WERI-Rb-1 (cell line): ENCODE measurements around the gene RCAN2.

Experiments used
- DNase-seq: peaks from one replicate; pipeline ENCODE4 v3.0.0-alpha.2; 2020
- H3K27ac ChIP-seq: fragments of 250-450 bp; sonication (Bioruptor Pico); 2 replicates; pipeline ENCODE4 v1.5.1; 2020; ENCODE audit warnings: mild to moderate bottlenecking, moderate library complexity
- H3K27me3 ChIP-seq: fragments of 250-450 bp; sonication (Bioruptor Pico); 2 replicates; pipeline ENCODE4 v1.5.1; 2021; ENCODE audit warnings: mild to moderate bottlenecking, low read depth, moderate library complexity; ENCODE audit not compliant: insufficient read depth, severe bottlenecking
- H3K36me3 ChIP-seq: fragments of 250-450 bp; sonication (Bioruptor Pico); 2 replicates; pipeline ENCODE4 v1.5.1; 2020; ENCODE audit warnings: mild to moderate bottlenecking, moderate library complexity
- H3K4me3 ChIP-seq: 2 replicates; pipeline ENCODE4 v1.5.1; 2011; ENCODE audit warnings: low read depth, mild to moderate bottlenecking, control low read depth, low read length
- H3K9me3 ChIP-seq: fragments of 250-450 bp; sonication (Bioruptor Pico); 2 replicates; pipeline ENCODE4 v1.5.1; 2021; ENCODE audit warnings: mild to moderate bottlenecking, moderate library complexity; ENCODE audit not compliant: severe bottlenecking
- CTCF ChIP-seq: IDR thresholded peaks from 2 replicates; pipeline ENCODE4 v1.5.1; 2011; ENCODE audit warnings: low read depth, mild to moderate bottlenecking, control low read depth, inconsistent platforms, low read length

Gene RCAN2

DNA sequence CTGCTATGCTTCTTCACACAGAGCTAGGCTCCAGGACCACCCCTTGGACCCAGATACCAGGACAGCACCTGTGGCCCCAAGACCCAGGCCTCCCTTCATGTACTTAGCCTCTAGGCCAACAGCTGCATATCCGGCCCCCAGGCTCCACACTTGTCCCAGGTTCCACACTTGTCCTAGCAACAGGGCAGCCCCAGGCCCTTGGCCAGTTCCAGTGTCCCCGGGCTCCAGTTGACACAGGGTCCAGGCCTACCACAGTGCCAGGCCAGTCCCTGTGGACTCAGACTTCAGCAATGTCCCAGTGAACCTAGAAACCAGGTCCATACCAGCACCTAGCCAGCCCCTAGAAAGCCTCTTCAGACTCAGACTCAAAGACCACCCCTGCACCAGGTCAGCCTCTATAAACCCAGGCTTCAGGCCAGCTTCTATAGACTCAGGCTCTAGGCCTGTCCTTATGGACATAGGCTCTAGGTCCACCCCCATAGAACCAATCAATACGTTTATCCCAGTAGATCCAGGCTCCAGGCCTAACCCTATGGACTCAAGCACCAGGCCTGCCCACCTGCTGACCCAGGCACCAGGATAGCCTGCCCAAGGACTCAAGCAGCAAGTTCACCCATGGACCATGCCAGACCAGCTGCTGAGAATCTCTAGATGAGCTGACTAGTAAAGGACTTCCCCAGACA, 46.3 kb downstream of the RCAN2 start:
- H3K4me3 ChIP-seq = no peak overlapping the region
- no peak for DNase-seq
- H3K36me3 ChIP-seq = no peaks in the 10 kb centered on the region
- H3K27me3 ChIP-seq = no peaks in the 10 kb centered on the region
- H3K27ac ChIP-seq = no peak overlapping the region
- no peak for TF ChIP-seq CTCF
- no peaks in the 10 kb centered on the region for H3K9me3 ChIP-seq

- Histone ChIP-seq H3K9me3 (no peaks in the 10 kb centered on the region), H3K4me3 (no peak overlapping the region), H3K27me3 (no peaks in the 10 kb centered on the region), H3K27ac (no peak overlapping the region), H3K36me3 (no peaks in the 10 kb centered on the region)
- TF ChIP-seq CTCF = no peak
- no peak for DNase-seq
Observed at GRCh38 chr6:46443623-46444022, 47.6 kb downstream of the RCAN2 start.

- Histone ChIP-seq H3K27me3 (no peaks in the 10 kb centered on the region), H3K4me3 (no peak overlapping the region), H3K9me3 (no peaks in the 10 kb centered on the region), H3K27ac (no peak overlapping the region), H3K36me3 (no peaks in the 10 kb centered on the region)
- DNase-seq = no peak
- TF ChIP-seq CTCF = no peak
Observed at GRCh38 chr6:46440641-46441040, 50.6 kb downstream of the RCAN2 start.

DNA sequence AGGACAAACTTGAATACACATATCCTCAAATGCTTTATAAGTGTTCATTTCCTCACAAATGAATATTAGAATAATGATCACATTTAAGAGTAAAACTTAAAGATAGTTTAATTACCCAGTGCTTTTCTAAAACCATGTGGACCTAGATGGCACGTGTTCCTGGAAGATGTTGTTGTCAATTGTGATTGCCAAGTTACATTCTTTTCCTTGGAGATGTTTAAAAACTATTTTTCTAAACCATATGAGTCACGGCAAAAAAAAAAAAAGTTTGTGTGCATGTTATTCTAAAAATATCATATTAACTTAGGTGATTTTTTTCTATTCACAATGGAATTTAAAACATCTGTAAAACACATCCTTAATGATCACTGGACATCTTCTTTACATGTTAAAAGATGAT, 51.1 kb downstream of the RCAN2 start:
- no peak for DNase-seq
- H3K36me3 ChIP-seq = no peaks in the 10 kb centered on the region
- no peak for TF ChIP-seq CTCF
- H3K27ac ChIP-seq = no peak overlapping the region
- H3K4me3 ChIP-seq = no peak overlapping the region
- no peaks in the 10 kb centered on the region for H3K9me3 ChIP-seq
- H3K27me3 ChIP-seq = no peaks in the 10 kb centered on the region

DNA sequence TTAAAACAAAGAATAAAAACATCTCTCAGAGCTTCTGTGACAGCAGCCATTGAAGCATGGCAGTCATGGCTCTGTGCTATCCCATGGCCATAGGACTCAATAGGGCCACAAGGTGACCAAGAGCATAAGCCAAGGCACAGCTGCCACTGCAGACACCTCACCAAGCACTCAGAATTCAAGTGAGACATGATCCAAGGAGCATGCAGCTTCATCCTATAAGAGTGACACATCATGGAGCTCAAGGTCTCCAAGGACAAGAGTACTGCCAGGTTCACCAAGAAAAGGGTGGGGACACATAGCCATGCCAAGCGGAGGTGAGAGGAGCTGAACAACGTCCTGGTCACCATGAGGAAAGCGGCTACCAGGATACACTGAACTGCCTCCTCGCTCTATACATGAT, 53.0 kb downstream of the RCAN2 start:
- Histone ChIP-seq H3K27ac (no peak overlapping the region), H3K27me3 (no peaks in the 10 kb centered on the region), H3K36me3 (no peaks in the 10 kb centered on the region), H3K4me3 (no peak overlapping the region), H3K9me3 (peaks cover 15% of the 10 kb centered on the region)
- TF ChIP-seq CTCF = no peak
- no peak for DNase-seq

- no peaks in the 10 kb centered on the region for H3K36me3 ChIP-seq
- no peak for DNase-seq
- H3K27ac ChIP-seq = no peak overlapping the region
- peaks cover 15% of the 10 kb centered on the region for H3K9me3 ChIP-seq
- no peak overlapping the region for H3K4me3 ChIP-seq
- no peaks in the 10 kb centered on the region for H3K27me3 ChIP-seq
- TF ChIP-seq CTCF = no peak
Observed at GRCh38 chr6:46437671-46438221, 53.5 kb downstream of the RCAN2 start.
